CD8-positive, alpha-beta memory T cell (primary cell): ENCODE data around the gene MSI2. TPM values are rescaled to one million over a fixed set of nuclear protein-coding genes. Genes with fewer than 3 reads are reported as not detected.

Experiments used
- CTCF ChIA-PET: fragments of 350-600 bp; sonication (Branson Sonifier 250); formaldehyde crosslinking; loops from one replicate; lab custom pipeline; 2021; ENCODE audit warnings: antibody characterized with exemption; lab: Charles Lee
- POLR2A ChIA-PET: fragments of 350-600 bp; sonication (Branson Sonifier 250); formaldehyde crosslinking; loops from one replicate; lab custom pipeline; 2021; ENCODE audit warnings: antibody characterized with exemption; lab: Charles Lee
- DNase-seq, 5 donors: peaks; one replicate each; pipeline versions ENCODE4 v3.0.0 to v3.0.0-alpha.2; 2020 to 2022; ENCODE audit warnings: mixed read lengths in 1 of 5
- H3K27ac ChIP-seq: one replicate; pipeline ENCODE4 v1.7.0; 2013; ENCODE audit warnings: low read depth, mild to moderate bottlenecking, low read length, moderate library complexity
- H3K27me3 ChIP-seq: 2 replicates; pipeline ENCODE4 v1.7.0; 2013; ENCODE audit warnings: low read length, mild to moderate bottlenecking; ENCODE audit not compliant: insufficient read depth, poor library complexity, severe bottlenecking
- H3K36me3 ChIP-seq: 2 replicates; pipeline ENCODE4 v1.7.0; 2013; ENCODE audit warnings: mild to moderate bottlenecking, low read length, moderate library complexity; ENCODE audit not compliant: insufficient read depth
- H3K4me1 ChIP-seq: 2 replicates; pipeline ENCODE4 v1.7.0; 2013; ENCODE audit warnings: mild to moderate bottlenecking, low read length, moderate library complexity; ENCODE audit not compliant: insufficient read depth
- H3K4me3 ChIP-seq: 2 replicates; pipeline ENCODE4 v1.7.0; 2013; ENCODE audit warnings: mild to moderate bottlenecking, low read length
- H3K9me3 ChIP-seq: 2 replicates; pipeline ENCODE4 v1.7.0; 2013; ENCODE audit warnings: mild to moderate bottlenecking, low read length
- H3K27ac Mint-ChIP-seq, 8 donors: one replicate each; pipeline ENCODE4 v1.8.0; 2020 to 2021; ENCODE audit warnings: mixed read lengths in 8 of 8, mild to moderate bottlenecking in 6 of 8, inconsistent platforms in 3 of 8, moderate library complexity in 3 of 8
- H3K27me3 Mint-ChIP-seq, 2 donors: one replicate each; pipeline ENCODE4 v1.8.0; 2020 to 2021; ENCODE audit warnings: mixed read lengths in 2 of 2, mild to moderate bottlenecking in 1 of 2, moderate library complexity in 1 of 2
- H3K36me3 Mint-ChIP-seq, 3 donors: one replicate each; pipeline ENCODE4 v1.8.0; 2020 to 2021; ENCODE audit warnings: mixed read lengths in 3 of 3, inconsistent platforms in 1 of 3, mild to moderate bottlenecking in 1 of 3
- H3K4me1 Mint-ChIP-seq, 3 donors: one replicate each; pipeline ENCODE4 v1.8.0; 2020 to 2021; ENCODE audit warnings: mixed read lengths in 3 of 3, inconsistent platforms in 1 of 3, mild to moderate bottlenecking in 1 of 3
- H3K4me3 Mint-ChIP-seq, 7 donors: one replicate each; pipeline ENCODE4 v1.8.0; 2020 to 2021; ENCODE audit warnings: mixed read lengths in 7 of 7, mild to moderate bottlenecking in 6 of 7, moderate library complexity in 4 of 7, inconsistent platforms in 2 of 7
- H3K9me3 Mint-ChIP-seq, 5 donors: one replicate each; pipeline ENCODE4 v1.8.0; 2020 to 2022; ENCODE audit warnings: mixed read lengths in 5 of 5, mild to moderate bottlenecking in 3 of 5, moderate library complexity in 2 of 5, inconsistent platforms in 1 of 5
- polyA plus RNA-seq: library from polyadenylated mRNA; unstranded; fragments of 300-500 nt; fragmentation: Illumina TruSeq; gene quantifications from one replicate; pipeline ENCODE4 v1.2.3, GENCODE V29; 2021
- total RNA-seq, 2 experiments: library from RNA; stranded (reverse); gene quantifications; one replicate each; pipeline ENCODE4 v1.2.3, GENCODE V29; 2021

Gene MSI2
- total and polyA plus RNA-seq, 3 experiments from 2014 or later: 2.3 to 58.0 (median 57.1) TPM

- no peak overlapping the region for H3K27ac ChIP-seq
- Mint-ChIP-seq H3K4me3 (no peak overlapping the region), H3K27ac (no peak overlapping the region), H3K27me3 (no peaks in the 10 kb centered on the region), H3K4me1 (peaks cover 25 to 46% (median 46%) of the 10 kb centered on the region in 3 donors), H3K36me3 (peaks cover 5 to 39% (median 19%) of the 10 kb centered on the region in 3 donors), H3K9me3 (no peaks in the 10 kb centered on the region)
- H3K36me3 ChIP-seq: peaks cover 9% of the 10 kb centered on the region
- H3K27me3 ChIP-seq: no peaks in the 10 kb centered on the region
- ChIA-PET CTCF (no interaction called here), POLR2A (no interaction called here)
- H3K9me3 ChIP-seq: no peaks in the 10 kb centered on the region
- H3K4me1 ChIP-seq: no peaks in the 10 kb centered on the region
- no peak for DNase-seq
- no peak overlapping the region for H3K4me3 ChIP-seq
Measured at GRCh38 chr17:57343717-57344116, 87.4 kb downstream of the MSI2 start.

GRCh38 chr17:57344261-57344660, 87.9 kb downstream of the MSI2 start:
- DNase-seq: no peak
- H3K36me3 Mint-ChIP-seq: peaks cover 5 to 39% (median 22%) of the 10 kb centered on the region in 3 donors
- peaks cover 26 to 47% (median 44%) of the 10 kb centered on the region in 3 donors for H3K4me1 Mint-ChIP-seq
- H3K4me3 Mint-ChIP-seq: no peak overlapping the region
- H3K27ac Mint-ChIP-seq: no peak overlapping the region
- no peaks in the 10 kb centered on the region for H3K9me3 Mint-ChIP-seq
- no peaks in the 10 kb centered on the region for H3K9me3 ChIP-seq
- ChIA-PET CTCF (no interaction called here), POLR2A (no interaction called here)
- no peaks in the 10 kb centered on the region for H3K27me3 Mint-ChIP-seq
- H3K36me3 ChIP-seq: peaks cover 9% of the 10 kb centered on the region
- no peak overlapping the region for H3K27ac ChIP-seq
- no peak overlapping the region for H3K4me3 ChIP-seq
- H3K4me1 ChIP-seq: no peaks in the 10 kb centered on the region
- H3K27me3 ChIP-seq: no peaks in the 10 kb centered on the region

- Mint-ChIP-seq H3K36me3 (peaks cover 5 to 46% (median 23%) of the 10 kb centered on the region in 3 donors), H3K27me3 (no peaks in the 10 kb centered on the region), H3K9me3 (no peaks in the 10 kb centered on the region), H3K4me3 (no peak overlapping the region), H3K4me1 (peaks cover 42 to 60% (median 48%) of the 10 kb centered on the region in 3 donors), H3K27ac (no peak overlapping the region)
- ChIA-PET CTCF (no interaction called here), POLR2A (no interaction called here)
- Histone ChIP-seq H3K27me3 (no peaks in the 10 kb centered on the region), H3K9me3 (no peaks in the 10 kb centered on the region), H3K4me3 (no peak overlapping the region), H3K36me3 (peaks cover 9% of the 10 kb centered on the region), H3K27ac (no peak overlapping the region), H3K4me1 (peaks cover 15% of the 10 kb centered on the region)
- no peak for DNase-seq
Measured at GRCh38 chr17:57349541-57350247, 93.4 kb downstream of the MSI2 start.

- Mint-ChIP-seq H3K9me3 (no peaks in the 10 kb centered on the region), H3K4me1 (peaks cover 47 to 65% (median 54%) of the 10 kb centered on the region in 3 donors), H3K27ac (peak overlapping the region in 1 of 8 donors; percentile 84), H3K4me3 (no peak overlapping the region), H3K27me3 (no peaks in the 10 kb centered on the region), H3K36me3 (peaks cover 5 to 46% (median 23%) of the 10 kb centered on the region in 3 donors)
- H3K9me3 ChIP-seq: no peaks in the 10 kb centered on the region
- peaks cover 21% of the 10 kb centered on the region for H3K4me1 ChIP-seq
- CTCF ChIA-PET: no interaction called here
- H3K36me3 ChIP-seq: peaks cover 9% of the 10 kb centered on the region
- H3K27ac ChIP-seq: no peak overlapping the region
- H3K27me3 ChIP-seq: no peaks in the 10 kb centered on the region
- no peak for DNase-seq
- POLR2A ChIA-PET: no interaction called here
- H3K4me3 ChIP-seq: no peak overlapping the region
Measured at GRCh38 chr17:57350266-57350665, 93.9 kb downstream of the MSI2 start.

- H3K4me1 Mint-ChIP-seq: peaks cover 62 to 89% (median 71%) of the 10 kb centered on the region in 3 donors
- Histone ChIP-seq H3K4me1 (peaks cover 31% of the 10 kb centered on the region), H3K36me3 (peaks cover 5% of the 10 kb centered on the region), H3K4me3 (no peak overlapping the region), H3K27me3 (no peaks in the 10 kb centered on the region), H3K27ac (no peak overlapping the region), H3K9me3 (no peaks in the 10 kb centered on the region)
- peak overlapping the region in 1 of 7 donors; percentile 76 for H3K4me3 Mint-ChIP-seq
- no peak for DNase-seq
- CTCF ChIA-PET: no interaction called here
- H3K27ac Mint-ChIP-seq: peak overlapping the region in 1 of 8 donors; percentile 15
- no peaks in the 10 kb centered on the region for H3K27me3 Mint-ChIP-seq
- POLR2A ChIA-PET: no interaction called here
- no peaks in the 10 kb centered on the region for H3K9me3 Mint-ChIP-seq
- H3K36me3 Mint-ChIP-seq: peaks cover 5 to 35% (median 22%) of the 10 kb centered on the region in 3 donors
Measured at GRCh38 chr17:57352665-57353175, 96.4 kb downstream of the MSI2 start.

GRCh38 chr17:57354673-57355072, 98.3 kb downstream of the MSI2 start:
- H3K36me3 Mint-ChIP-seq: peaks cover 0 to 16% (median 9%) of the 10 kb centered on the region in 3 donors
- DNase-seq: no peak
- Histone ChIP-seq H3K36me3 (no peaks in the 10 kb centered on the region), H3K27ac (no peak overlapping the region), H3K4me1 (peaks cover 31% of the 10 kb centered on the region), H3K9me3 (no peaks in the 10 kb centered on the region), H3K4me3 (no peak overlapping the region), H3K27me3 (no peaks in the 10 kb centered on the region)
- peak overlapping the region in 7 of 8 donors; percentile 0 to 81 (median 56) for H3K27ac Mint-ChIP-seq
- H3K9me3 Mint-ChIP-seq: no peaks in the 10 kb centered on the region
- ChIA-PET CTCF (interaction anchor here (1.4 kb wide), 1 partner anchor 111 kb away, joined by 3 read pairs; no protein-coding TSS in a partner anchor), POLR2A (interaction anchor here (0.6 kb wide), 1 partner anchor 105 kb away, joined by 5 read pairs; no protein-coding TSS in a partner anchor)
- peak overlapping the region in 5 of 7 donors; percentile 17 to 63 (median 24) for H3K4me3 Mint-ChIP-seq
- peaks cover 65 to 87% (median 74%) of the 10 kb centered on the region in 3 donors for H3K4me1 Mint-ChIP-seq
- no peaks in the 10 kb centered on the region for H3K27me3 Mint-ChIP-seq

GRCh38 chr17:57355090-57355859, 99.0 kb downstream of the MSI2 start:
- DNase-seq: no peak
- H3K4me1 Mint-ChIP-seq: peaks cover 65 to 83% (median 74%) of the 10 kb centered on the region in 3 donors
- no peaks in the 10 kb centered on the region for H3K9me3 Mint-ChIP-seq
- Histone ChIP-seq H3K9me3 (no peaks in the 10 kb centered on the region), H3K27me3 (no peaks in the 10 kb centered on the region), H3K4me1 (peaks cover 31% of the 10 kb centered on the region), H3K36me3 (no peaks in the 10 kb centered on the region), H3K27ac (no peak overlapping the region), H3K4me3 (no peak overlapping the region)
- H3K4me3 Mint-ChIP-seq: peak overlapping the region in 3 of 7 donors; percentile 2 to 40 (median 36)
- H3K27ac Mint-ChIP-seq: peak overlapping the region in 6 of 8 donors; percentile 12 to 81 (median 52)
- POLR2A ChIA-PET: interaction anchor here (0.6 kb wide), 2 partner anchors 51 to 106 kb away, joined by 3 to 5 read pairs; no protein-coding TSS in a partner anchor
- CTCF ChIA-PET: interaction anchor here (1.4 kb wide), 1 partner anchor 112 kb away, joined by 3 read pairs; no protein-coding TSS in a partner anchor
- H3K36me3 Mint-ChIP-seq: peaks cover 0 to 12% (median 7%) of the 10 kb centered on the region in 3 donors
- H3K27me3 Mint-ChIP-seq: no peaks in the 10 kb centered on the region
